Right atrium auricular region (tissue), 2 donors: ENCODE data around the gene CMC1. TPM values are rescaled to one million over a fixed set of nuclear protein-coding genes. Genes with fewer than 3 reads are reported as not detected.
"Not testable (repeated sequence)": the region's sequence is repeated elsewhere in the genome, so short reads cannot be mapped to it uniquely, and the experiment has no call there.

Experiments used
- DNase-seq: peaks from one replicate; pipeline ENCODE4 v3.0.0-alpha.2; 2019; ENCODE audit warnings: low spot score
- H3K27ac ChIP-seq, 2 donors: fragments of 200-600 bp; sonication (generic); 1 replicate in 1 of 2; 2 replicates in 1 of 2; pipeline ENCODE4 v1.5.1; 2016 to 2019
- H3K27me3 ChIP-seq, 2 donors: fragments of 200-600 bp; sonication (generic); one replicate each; pipeline versions ENCODE4 v1.5.1 to v1.6.0; 2017 to 2019
- H3K36me3 ChIP-seq: fragments of 200-600 bp; sonication (generic); one replicate; pipeline ENCODE4 v1.5.1; 2016
- H3K4me1 ChIP-seq, 2 donors: fragments of 200-600 bp; sonication (generic); one replicate each; pipeline versions ENCODE4 v1.5.1 to v1.6.0; 2017 to 2019
- H3K4me3 ChIP-seq, 2 donors: fragments of 200-600 bp; sonication (generic); 1 replicate in 1 of 2; 2 replicates in 1 of 2; pipeline ENCODE4 v1.5.1; 2017 to 2019; ENCODE audit warnings: mild to moderate bottlenecking in 1 of 2, moderate library complexity in 1 of 2
- H3K9me3 ChIP-seq, 2 donors: fragments of 200-600 bp; sonication (generic); one replicate each; pipeline ENCODE4 v1.5.1; 2019
- total RNA-seq, 2 donors: library from RNA; depleted of rRNA; stranded (reverse); fragments of >200 nt; gene quantifications; one replicate each; pipeline ENCODE4 v1.1.0, GENCODE V29; 2016
- TF ChIP-seq, protein P1 (sequence below), 2 donors: fragments of 200-600 bp; sonication (generic); IDR thresholded peaks; one replicate each; pipeline ENCODE4 v1.5.1; 2019; ENCODE audit warnings: antibody characterized with exemption in 2 of 2

CMC1 gene, protein sequence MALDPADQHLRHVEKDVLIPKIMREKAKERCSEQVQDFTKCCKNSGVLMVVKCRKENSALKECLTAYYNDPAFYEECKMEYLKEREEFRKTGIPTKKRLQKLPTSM
- 10 to 100 TPM; 27.4 to 41.8 TPM for total RNA-seq

DNA sequence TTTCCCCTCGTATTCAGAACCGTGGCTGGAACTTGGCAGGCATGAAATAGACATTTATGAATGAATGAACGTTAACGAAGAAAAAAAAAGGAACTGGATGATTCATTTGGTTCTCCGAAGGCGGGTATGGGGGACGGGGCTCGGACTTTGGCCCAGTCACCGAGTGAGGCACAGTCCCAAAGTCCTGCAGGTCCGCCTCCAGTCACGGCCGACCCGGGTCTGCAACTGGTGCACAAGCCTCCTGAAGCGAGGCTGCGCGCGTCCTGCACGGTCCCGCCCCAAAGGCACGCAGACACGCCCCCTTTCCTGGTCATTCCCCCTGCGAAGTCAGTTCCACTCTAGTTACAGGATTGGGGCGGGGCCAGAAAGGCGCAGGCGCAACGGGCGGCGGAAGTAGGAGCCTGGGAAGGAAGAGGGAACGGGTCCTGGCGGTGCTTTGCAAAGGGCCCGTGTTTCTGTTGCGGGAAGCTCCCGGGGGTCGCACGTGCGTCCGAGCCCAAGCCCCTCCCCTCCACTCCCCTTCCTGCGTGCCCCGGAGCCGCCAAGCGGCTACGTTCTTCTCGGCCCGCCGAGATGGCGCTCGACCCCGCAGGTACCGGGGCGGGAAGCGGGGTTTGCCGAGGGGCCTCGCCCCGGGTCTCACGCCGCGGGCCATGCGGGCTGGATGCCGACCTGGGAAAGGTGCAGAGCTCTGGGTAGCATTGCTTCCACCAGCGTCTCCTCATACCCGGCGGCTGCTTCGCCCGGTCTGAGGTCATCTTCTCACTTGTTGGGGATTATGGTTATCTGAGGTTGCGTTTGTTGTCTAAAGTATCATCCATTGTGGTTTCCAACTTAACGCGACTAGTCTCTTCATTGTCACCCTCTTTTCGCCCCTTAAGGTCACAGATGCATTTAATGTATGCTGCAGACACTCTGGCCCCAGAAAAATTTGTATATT is at the start of gene CMC1:
TSS of gene CMC1 (plus strand) at position 399 of the 940 bp plus-strand sequence. CDS start at position 574, 175 bp downstream.
- Histone ChIP-seq H3K4me1 (peaks cover 0 to 28% of the 10 kb centered on the region in 2 donors), H3K27me3 (no peaks in the 10 kb centered on the region), H3K36me3 (no peaks in the 10 kb centered on the region), H3K4me3 (peak within 1 kb of the TSS; percentile 85 to 91), H3K9me3 (no peaks in the 10 kb centered on the region), H3K27ac (peak within 1 kb of the TSS; percentile 82 to 88)
- peak; percentile 99 for DNase-seq
- TF ChIP-seq, protein P1, sequence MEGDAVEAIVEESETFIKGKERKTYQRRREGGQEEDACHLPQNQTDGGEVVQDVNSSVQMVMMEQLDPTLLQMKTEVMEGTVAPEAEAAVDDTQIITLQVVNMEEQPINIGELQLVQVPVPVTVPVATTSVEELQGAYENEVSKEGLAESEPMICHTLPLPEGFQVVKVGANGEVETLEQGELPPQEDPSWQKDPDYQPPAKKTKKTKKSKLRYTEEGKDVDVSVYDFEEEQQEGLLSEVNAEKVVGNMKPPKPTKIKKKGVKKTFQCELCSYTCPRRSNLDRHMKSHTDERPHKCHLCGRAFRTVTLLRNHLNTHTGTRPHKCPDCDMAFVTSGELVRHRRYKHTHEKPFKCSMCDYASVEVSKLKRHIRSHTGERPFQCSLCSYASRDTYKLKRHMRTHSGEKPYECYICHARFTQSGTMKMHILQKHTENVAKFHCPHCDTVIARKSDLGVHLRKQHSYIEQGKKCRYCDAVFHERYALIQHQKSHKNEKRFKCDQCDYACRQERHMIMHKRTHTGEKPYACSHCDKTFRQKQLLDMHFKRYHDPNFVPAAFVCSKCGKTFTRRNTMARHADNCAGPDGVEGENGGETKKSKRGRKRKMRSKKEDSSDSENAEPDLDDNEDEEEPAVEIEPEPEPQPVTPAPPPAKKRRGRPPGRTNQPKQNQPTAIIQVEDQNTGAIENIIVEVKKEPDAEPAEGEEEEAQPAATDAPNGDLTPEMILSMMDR (IDR thresholded peaks at IDR 0.05): peak in 1 of 2 donors; percentile 22

DNA sequence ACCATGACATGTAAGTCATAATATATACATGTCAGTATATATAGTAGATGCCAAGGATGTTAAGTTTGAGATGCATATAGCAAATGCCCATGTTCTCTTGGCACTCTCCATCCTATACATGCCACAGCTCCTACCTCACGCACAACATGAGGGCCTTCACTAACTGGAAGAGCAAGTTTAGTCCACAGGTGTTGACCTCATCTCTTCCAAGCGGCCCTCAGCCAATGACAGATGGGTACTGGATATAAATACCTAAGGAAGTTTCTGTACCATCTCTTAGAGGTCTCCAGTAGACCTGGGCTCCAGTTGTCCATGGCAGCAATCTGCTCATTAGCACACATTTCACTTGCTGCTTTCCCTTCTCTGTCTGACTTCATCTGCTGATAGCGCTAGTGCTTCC is 43.3 kb upstream of the CMC1 start:
- Histone ChIP-seq H3K27ac (no peak overlapping the region), H3K27me3 (no peaks in the 10 kb centered on the region), H3K9me3 (no peaks in the 10 kb centered on the region), H3K4me3 (no peak overlapping the region), H3K36me3 (no peaks in the 10 kb centered on the region), H3K4me1 (no peaks in the 10 kb centered on the region)
- DNase-seq: no peak
- TF ChIP-seq, protein P1 (IDR thresholded peaks at IDR 0.05): no peak

DNA sequence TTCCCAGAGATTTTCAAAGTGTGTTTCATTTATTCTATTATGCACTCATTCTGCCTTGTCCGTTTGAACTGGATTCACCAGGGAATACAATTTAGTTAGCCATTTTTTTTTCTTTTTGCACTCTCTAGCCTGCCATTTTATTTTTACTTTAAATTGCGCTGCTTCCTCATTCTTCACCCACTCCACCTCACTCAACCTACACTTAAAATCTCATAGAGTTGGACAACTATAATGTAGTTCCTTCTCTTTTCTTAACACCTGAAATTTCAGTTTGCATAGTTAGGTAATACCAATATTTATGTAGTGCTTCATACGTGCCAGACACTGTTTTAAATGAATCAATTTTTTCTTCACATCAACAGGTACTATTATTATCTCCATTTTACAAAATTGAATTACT is 42.4 kb upstream of the CMC1 start:
- H3K36me3 ChIP-seq: no peaks in the 10 kb centered on the region
- H3K27ac ChIP-seq: no peak overlapping the region
- no peaks in the 10 kb centered on the region for H3K27me3 ChIP-seq
- no peak overlapping the region for H3K4me3 ChIP-seq
- DNase-seq: no peak
- H3K9me3 ChIP-seq: no peaks in the 10 kb centered on the region
- no peaks in the 10 kb centered on the region for H3K4me1 ChIP-seq
- TF ChIP-seq, protein P1 (IDR thresholded peaks at IDR 0.05): no peak

DNA sequence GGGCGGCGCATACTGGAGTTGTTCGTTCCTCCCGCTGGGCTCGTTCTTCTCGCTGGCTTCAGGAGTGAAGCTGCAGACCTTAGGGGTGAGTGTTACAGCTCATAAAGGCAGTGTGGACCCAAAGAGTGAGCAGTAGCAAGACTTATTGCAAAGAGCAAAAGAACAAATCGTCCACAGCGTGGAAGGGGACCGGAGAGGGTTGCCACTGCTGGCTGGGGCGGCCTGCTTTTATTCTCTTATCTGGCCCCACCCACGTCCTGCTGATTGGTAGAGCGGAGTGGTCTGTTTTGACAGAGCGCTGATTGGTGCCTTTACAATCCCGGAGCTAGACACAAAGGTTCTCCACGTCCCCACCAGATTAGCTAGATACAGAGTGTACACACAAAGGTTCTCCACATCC is 41.8 kb upstream of the CMC1 start:
- H3K27ac ChIP-seq, H3K36me3 ChIP-seq, H3K4me1 ChIP-seq, H3K27me3 ChIP-seq, DNase-seq, H3K4me3 ChIP-seq, H3K9me3 ChIP-seq: not testable (repeated sequence)

DNA sequence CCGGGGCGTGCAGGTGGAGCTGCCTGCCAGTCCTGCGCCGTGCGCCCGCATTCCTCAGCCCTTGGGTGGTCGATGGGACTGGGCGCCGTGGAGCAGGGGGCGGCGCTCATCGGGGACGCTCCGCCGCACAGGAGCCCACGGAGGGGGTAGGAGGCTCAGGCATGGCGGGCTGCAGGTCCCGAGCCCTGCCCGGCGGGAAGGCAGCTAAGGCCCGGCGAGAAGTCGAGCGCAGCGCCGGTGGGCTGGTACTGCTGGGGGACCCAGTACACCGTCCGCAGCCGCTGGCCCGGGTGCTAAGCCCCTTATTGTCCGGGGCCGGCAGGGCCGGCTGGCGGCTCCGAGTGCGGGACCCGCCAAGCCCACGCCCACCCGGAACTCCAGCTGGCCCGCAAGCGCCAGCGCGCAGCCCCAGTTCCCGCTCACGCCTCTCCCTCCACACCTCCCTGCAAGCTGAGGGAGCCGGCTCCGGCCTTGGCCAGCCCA is 41.0 kb upstream of the CMC1 start:
- H3K4me3 ChIP-seq: peak overlapping the region in 1 of 2 donors; percentile 42
- H3K27me3 ChIP-seq, H3K9me3 ChIP-seq, H3K4me1 ChIP-seq, H3K27ac ChIP-seq, H3K36me3 ChIP-seq, DNase-seq: not testable (repeated sequence)

DNA sequence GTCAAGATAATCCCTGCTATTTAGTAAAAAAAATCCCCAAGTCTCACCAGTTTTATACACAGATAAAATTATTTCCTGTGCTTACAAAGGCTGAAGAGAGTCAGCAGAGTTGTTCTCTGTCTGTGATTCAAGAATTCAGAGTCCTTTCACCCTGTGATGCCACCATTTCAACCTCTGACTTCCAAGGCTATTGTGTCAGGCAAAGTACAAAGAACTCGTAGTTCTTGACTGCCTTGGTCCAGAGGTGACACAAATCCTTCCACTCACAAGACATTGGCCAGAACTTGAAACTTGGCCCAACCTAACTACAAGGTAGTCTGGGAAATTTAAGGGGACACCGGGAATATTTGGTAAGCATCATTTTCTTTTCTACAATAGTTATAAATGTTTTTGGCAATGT is 34.9 kb upstream of the CMC1 start:
- no peak for DNase-seq
- H3K27me3 ChIP-seq: no peaks in the 10 kb centered on the region
- no peaks in the 10 kb centered on the region for H3K36me3 ChIP-seq
- no peaks in the 10 kb centered on the region for H3K4me1 ChIP-seq
- no peak overlapping the region for H3K27ac ChIP-seq
- no peaks in the 10 kb centered on the region for H3K9me3 ChIP-seq
- TF ChIP-seq, protein P1 (IDR thresholded peaks at IDR 0.05): no peak
- no peak overlapping the region for H3K4me3 ChIP-seq
